A549 (cell line): ENCODE measurements around the gene LTF. TPM values are rescaled to one million over a fixed set of nuclear protein-coding genes. Genes with fewer than 3 reads are reported as not detected.

Source experiments
- ATAC-seq, 2 experiments: fragments of 200-7000 bp in 1 of 2; fragments of >200 bp in 1 of 2; cut with Nextera tagmentation in 1 of 2; cut with Tn5 transposase in 1 of 2; 3 replicates each; pipeline versions ENCODE4 v1.8.0 to v1.9.1; 2018 to 2020; ENCODE audit warnings: mild to moderate bottlenecking in 1 of 2, moderate library complexity in 1 of 2
- CTCF ChIA-PET: fragments of 300-600 bp; sonication (Branson Sonifier 250); formaldehyde crosslinking; extraction: SDS; loops from one replicate; lab custom pipeline; 2021; ENCODE audit warnings: antibody characterized with exemption, inconsistent platforms; lab: Yijun Ruan, JAX
- POLR2A ChIA-PET: fragments of 350-600 bp; formaldehyde crosslinking; extraction: SDS; loops from one replicate; lab custom pipeline; 2021; ENCODE audit warnings: antibody characterized with exemption, inconsistent platforms; lab: Yijun Ruan, JAX
- DNase-seq, 2 experiments: peaks; one replicate each; pipeline versions ENCODE4 v3.0.0 to v3.0.0-alpha.2; 2011 to 2016; ENCODE audit warnings: low read depth in 1 of 2, low spot score in 1 of 2
- FAIRE-seq: peaks from 2 replicates; lab custom pipeline; 2011; peaks lifted over from hg19 to GRCh38; lab: Jason Lieb, UNC
- H3K27ac ChIP-seq, 2 experiments: fragments of >200 bp; sonication (Bioruptor Twin); formaldehyde crosslinking; 3 replicates each; pipeline ENCODE4 v1.5.1; 2016 to 2017
- H3K4me1 ChIP-seq: fragments of >200 bp; sonication (Bioruptor Twin); formaldehyde crosslinking; 3 replicates; pipeline ENCODE4 v1.6.1; 2016
- H3K4me2 ChIP-seq: fragments of >200 bp; sonication (Bioruptor Twin); formaldehyde crosslinking; 3 replicates; pipeline ENCODE4 v1.6.1; 2016
- H3K4me3 ChIP-seq: fragments of >200 bp; sonication (Bioruptor Twin); formaldehyde crosslinking; 3 replicates; pipeline ENCODE4 v1.5.1; 2016
- H3K9me3 ChIP-seq: fragments of >200 bp; sonication (Bioruptor Twin); formaldehyde crosslinking; 3 replicates; pipeline ENCODE4 v1.6.1; 2016
- CBX2 ChIP-seq: fragments of 200-600 bp; sonication (generic); IDR thresholded peaks from 2 replicates; pipeline ENCODE4 v1.6.1; 2016; ENCODE audit warnings: low read depth, mild to moderate bottlenecking, borderline replicate concordance
- CEBPB ChIP-seq, 2 experiments: fragments of >200 bp in 1 of 2; sonication (Bioruptor Twin) in 1 of 2; formaldehyde crosslinking in 1 of 2; IDR thresholded peaks; 2 replicates each; pipeline ENCODE4 v1.6.1; 2012 to 2016
- CHD2 ChIP-seq: fragments of 150-350 bp; IDR thresholded peaks from 2 replicates; pipeline ENCODE4 v1.6.1; 2014; ENCODE audit warnings: low read length; ENCODE audit not compliant: partially characterized antibody
- E2F6 ChIP-seq: IDR thresholded peaks from 2 replicates; pipeline ENCODE4 v1.6.1; 2012; ENCODE audit warnings: low read depth, borderline replicate concordance
- EP300 ChIP-seq, 2 experiments: fragments of >200 bp; sonication (Bioruptor Twin); formaldehyde crosslinking; IDR thresholded peaks; 2 replicates in 1 of 2; 3 replicates in 1 of 2; pipeline ENCODE4 v1.6.1; 2016 to 2017
- FOSB ChIP-seq: fragments of 250-450 bp; sonication (Bioruptor Pico); IDR thresholded peaks from 2 replicates; pipeline ENCODE4 v1.5.0; 2020; ENCODE audit warnings: mild to moderate bottlenecking, moderate library complexity
- FOXS1 ChIP-seq: fragments of 250-450 bp; sonication (Bioruptor Pico); IDR thresholded peaks from 2 replicates; pipeline ENCODE4 v1.5.0; 2020; ENCODE audit warnings: mild to moderate bottlenecking, moderate library complexity
- HMGXB4 ChIP-seq: fragments of 250-450 bp; sonication (Bioruptor Pico); IDR thresholded peaks from 2 replicates; pipeline ENCODE4 v1.5.0; 2021; ENCODE audit warnings: mild to moderate bottlenecking, moderate library complexity, borderline replicate concordance
- HOXB13 ChIP-seq: fragments of 250-450 bp; sonication (Bioruptor Pico); IDR thresholded peaks from 2 replicates; pipeline ENCODE4 v1.5.0; 2020; ENCODE audit warnings: low read depth, mild to moderate bottlenecking, moderate library complexity
- JUN ChIP-seq, 2 experiments: fragments of >200 bp; sonication (Bioruptor Twin); formaldehyde crosslinking; IDR thresholded peaks; 2 replicates in 1 of 2; 3 replicates in 1 of 2; pipeline ENCODE4 v1.6.1; 2016 to 2017
- JUNB ChIP-seq: fragments of >200 bp; sonication (Bioruptor Twin); formaldehyde crosslinking; IDR thresholded peaks from 2 replicates; pipeline ENCODE4 v1.6.1; 2016
- KDM1A ChIP-seq: fragments of 200-600 bp; sonication (generic); IDR thresholded peaks from 2 replicates; pipeline ENCODE4 v1.6.1; 2016; ENCODE audit warnings: low read depth, mild to moderate bottlenecking
- KDM5A ChIP-seq: fragments of 200-600 bp; sonication (generic); IDR thresholded peaks from 2 replicates; pipeline ENCODE4 v1.6.1; 2016; ENCODE audit warnings: antibody characterized with exemption, mild to moderate bottlenecking
- MAFK ChIP-seq: fragments of 450-650 bp; IDR thresholded peaks from 2 replicates; pipeline ENCODE4 v1.6.1; 2014; ENCODE audit not compliant: partially characterized antibody
- MAX ChIP-seq: IDR thresholded peaks from 2 replicates; pipeline ENCODE4 v1.6.1; 2012
- MAZ ChIP-seq: fragments of 150-350 bp; IDR thresholded peaks from 2 replicates; pipeline ENCODE4 v1.6.1; 2014; ENCODE audit warnings: antibody characterized with exemption, low read depth, low read length, borderline replicate concordance
- PHF8 ChIP-seq: fragments of 200-600 bp; sonication (generic); IDR thresholded peaks from 2 replicates; pipeline ENCODE4 v1.6.1; 2016; ENCODE audit warnings: low read depth, mild to moderate bottlenecking, antibody characterized with exemption, moderate library complexity, borderline replicate concordance
- RAD21 ChIP-seq, 2 experiments: fragments of >200 bp in 1 of 2; sonication (Bioruptor Twin) in 1 of 2; formaldehyde crosslinking in 1 of 2; IDR thresholded peaks in 1 of 2; conservative IDR thresholded peaks in 1 of 2; 2 replicates in 1 of 2; 3 replicates in 1 of 2; pipeline ENCODE4 v1.6.1; 2012 to 2018; ENCODE audit warnings: inconsistent platforms in 1 of 2
- RARB ChIP-seq: fragments of 250-450 bp; sonication (Bioruptor Pico); IDR thresholded peaks from 2 replicates; pipeline ENCODE4 v1.8.0; 2021; ENCODE audit warnings: mild to moderate bottlenecking, moderate library complexity
- RNF2 ChIP-seq: fragments of 200-600 bp; sonication (generic); IDR thresholded peaks from 2 replicates; pipeline ENCODE4 v1.6.1; 2016; ENCODE audit warnings: low read depth, mild to moderate bottlenecking, antibody characterized with exemption, moderate library complexity, borderline replicate concordance
- SMC3 ChIP-seq: fragments of >200 bp; sonication (Bioruptor Twin); formaldehyde crosslinking; IDR thresholded peaks from 3 replicates; pipeline ENCODE4 v1.6.1; 2018; ENCODE audit warnings: inconsistent platforms
- TFCP2L1 ChIP-seq: fragments of 250-450 bp; sonication (Bioruptor Pico); IDR thresholded peaks from 2 replicates; pipeline ENCODE4 v1.5.0; 2021; ENCODE audit warnings: mild to moderate bottlenecking
- WGBS: methylation state at CpG from one replicate; pipeline ENCODE4 v1.1.6; 2017; ENCODE audit errors: missing lambda C conversion rate; 5-methylcytosine and 5-hydroxymethylcytosine counted together
- polyA plus RNA-seq, 4 experiments: library from polyadenylated mRNA; depleted of rRNA in 3 of 4; stranded (reverse); fragments of >200 nt; fragmentation: RNase III in 1 of 4; extraction: RNeasy Plus Mini Kit Qiagen cat#74134 plus additional on column Dnase treatment in 1 of 4; gene quantifications; 2 replicates in 3 of 4; 3 replicates in 1 of 4; pipeline ENCODE4 v1.2.3, GENCODE V29; 2011 to 2017
- TF ChIP-seq, protein P1 (sequence below): fragments of >200 bp; sonication (Bioruptor Twin); formaldehyde crosslinking; IDR thresholded peaks from 3 replicates; pipeline ENCODE4 v1.5.1; 2016
- TF ChIP-seq, protein P2 (sequence below): fragments of 250-450 bp; sonication (Bioruptor Pico); IDR thresholded peaks from 2 replicates; pipeline ENCODE4 v1.5.0; 2020; ENCODE audit warnings: low read depth, mild to moderate bottlenecking, moderate library complexity

Gene LTF
- polyA plus RNA-seq, 2 of the 4 experiments (the other 2 are of a cell fraction): not detected

GRCh38 chr3:46468753-46469600, 4.3 kb upstream of the LTF start:
- TF ChIP-seq JUNB (no peak), E2F6 (no peak), TFCP2L1 (CRISPR knock-in tag) (no peak), HMGXB4 (CRISPR knock-in tag) (no peak), PHF8 (no peak), KDM5A (no peak), CBX2 (no peak), EP300 (IDR thresholded peaks at IDR 0.05) (no peak), RNF2 (no peak), FOSB (CRISPR knock-in tag) (no peak)
- TF ChIP-seq, protein P1, sequence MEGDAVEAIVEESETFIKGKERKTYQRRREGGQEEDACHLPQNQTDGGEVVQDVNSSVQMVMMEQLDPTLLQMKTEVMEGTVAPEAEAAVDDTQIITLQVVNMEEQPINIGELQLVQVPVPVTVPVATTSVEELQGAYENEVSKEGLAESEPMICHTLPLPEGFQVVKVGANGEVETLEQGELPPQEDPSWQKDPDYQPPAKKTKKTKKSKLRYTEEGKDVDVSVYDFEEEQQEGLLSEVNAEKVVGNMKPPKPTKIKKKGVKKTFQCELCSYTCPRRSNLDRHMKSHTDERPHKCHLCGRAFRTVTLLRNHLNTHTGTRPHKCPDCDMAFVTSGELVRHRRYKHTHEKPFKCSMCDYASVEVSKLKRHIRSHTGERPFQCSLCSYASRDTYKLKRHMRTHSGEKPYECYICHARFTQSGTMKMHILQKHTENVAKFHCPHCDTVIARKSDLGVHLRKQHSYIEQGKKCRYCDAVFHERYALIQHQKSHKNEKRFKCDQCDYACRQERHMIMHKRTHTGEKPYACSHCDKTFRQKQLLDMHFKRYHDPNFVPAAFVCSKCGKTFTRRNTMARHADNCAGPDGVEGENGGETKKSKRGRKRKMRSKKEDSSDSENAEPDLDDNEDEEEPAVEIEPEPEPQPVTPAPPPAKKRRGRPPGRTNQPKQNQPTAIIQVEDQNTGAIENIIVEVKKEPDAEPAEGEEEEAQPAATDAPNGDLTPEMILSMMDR: no peak
- Histone ChIP-seq H3K27ac (no peak overlapping the region), H3K4me2 (no peak overlapping the region), H3K9me3 (no peaks in the 10 kb centered on the region), H3K4me1 (no peaks in the 10 kb centered on the region), H3K4me3 (no peak overlapping the region)
- 30% methylated on average over 6 of the region's 6 CpGs for WGBS
- CTCF ChIA-PET: interaction anchor here (0.6 to 2.5 kb wide), 2 partner anchors 20 to 1561 kb away, joined by 3 to 10 read pairs; no protein-coding TSS in a partner anchor
- FAIRE-seq (no peak), DNase-seq (no peak), ATAC-seq (no peak)
- POLR2A ChIA-PET: no interaction called here

- H3K4me1 ChIP-seq: no peaks in the 10 kb centered on the region
- H3K4me2 ChIP-seq: no peak overlapping the region
- CTCF ChIA-PET: interaction anchor here (1.2 kb wide), 1 partner anchor 21 kb away, joined by 3 read pairs; no protein-coding TSS in a partner anchor
- FAIRE-seq (no peak), ATAC-seq (no peak), DNase-seq (no peak)
- H3K27ac ChIP-seq: no peak overlapping the region
- POLR2A ChIA-PET: no interaction called here
- no peaks in the 10 kb centered on the region for H3K9me3 ChIP-seq
- TF ChIP-seq MAZ (no peak), RNF2 (no peak), FOXS1 (CRISPR knock-in tag) (no peak), RARB (CRISPR knock-in tag) (no peak), CEBPB (IDR thresholded peaks at IDR 0.05) (no peak), KDM1A (no peak), CHD2 (no peak), JUN (IDR thresholded peaks at IDR 0.05) (no peak), RAD21 (conservative IDR thresholded peaks at IDR 0.05 in 1 of 2, IDR thresholded peaks at IDR 0.05 in 1 of 2) (no peak), HMGXB4 (CRISPR knock-in tag) (no peak), MAFK (no peak), TFCP2L1 (CRISPR knock-in tag) (no peak), JUNB (no peak), HOXB13 (CRISPR knock-in tag) (no peak), EP300 (IDR thresholded peaks at IDR 0.05) (no peak), MAX (no peak), SMC3 (no peak)
- TF ChIP-seq, protein P1: no peak
- TF ChIP-seq, protein P2, sequence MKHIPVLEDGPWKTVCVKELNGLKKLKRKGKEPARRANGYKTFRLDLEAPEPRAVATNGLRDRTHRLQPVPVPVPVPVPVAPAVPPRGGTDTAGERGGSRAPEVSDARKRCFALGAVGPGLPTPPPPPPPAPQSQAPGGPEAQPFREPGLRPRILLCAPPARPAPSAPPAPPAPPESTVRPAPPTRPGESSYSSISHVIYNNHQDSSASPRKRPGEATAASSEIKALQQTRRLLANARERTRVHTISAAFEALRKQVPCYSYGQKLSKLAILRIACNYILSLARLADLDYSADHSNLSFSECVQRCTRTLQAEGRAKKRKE (CRISPR knock-in tag): no peak
- WGBS: 55% methylated on average over 4 of the region's 4 CpGs
- no peak overlapping the region for H3K4me3 ChIP-seq
Observed at GRCh38 chr3:46467562-46467961, 2.9 kb upstream of the LTF start.
